ENCODE data around the gene RPS15A. TPM values are rescaled to one million over a fixed set of nuclear protein-coding genes. Genes with fewer than 3 reads are reported as not detected.

The RPS15A gene
- total RNA-seq, 1 donor from 2014 or later: 2,276 TPM

DNA sequence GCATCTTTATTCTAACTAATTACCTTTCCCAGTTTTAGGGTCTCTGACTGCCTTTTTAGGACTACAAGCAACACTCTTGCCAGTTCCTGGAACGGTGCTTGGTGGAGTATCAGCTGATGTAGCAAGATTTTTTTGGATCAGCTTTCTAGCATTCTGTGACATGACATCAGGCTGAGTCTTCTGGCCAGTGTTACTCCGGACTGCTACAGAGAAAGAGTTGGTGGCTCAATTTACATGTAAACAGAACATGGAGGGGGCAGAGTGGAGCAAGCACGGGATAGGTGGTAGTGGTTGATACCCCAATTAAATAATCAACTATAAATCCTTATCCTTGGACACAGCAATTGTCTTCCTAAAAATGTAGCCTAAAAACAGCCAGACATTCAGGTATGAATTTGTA lies 21.8 kb upstream of the RPS15A start:
- Histone ChIP-seq H3K27me3 (ENCODE audit: control insufficient read depth in 3 of 3, insufficient read depth in 3 of 3, low read length in 3 of 3) (no peaks in the 10 kb centered on the region), H3K27ac (ENCODE audit: low read depth, low read length) (peak overlapping the region; percentile 68), H3K4me1 (ENCODE audit: control insufficient read depth in 3 of 3, insufficient read depth in 3 of 3, low read length in 3 of 3) (peaks cover 7 to 16% (median 11%) of the 10 kb centered on the region in 3 donors), H3K9ac (ENCODE audit: low read depth in 1 of 3, low read length in 3 of 3) (peak overlapping the region in 1 of 3 donors; percentile 40), H3K36me3 (ENCODE audit: control insufficient read depth in 3 of 3, insufficient read depth in 3 of 3, low read length in 3 of 3) (peaks cover 32 to 58% (median 52%) of the 10 kb centered on the region in 3 donors), H3K4me3 (ENCODE audit: low read length in 3 of 3) (no peak overlapping the region), H3K9me3 (ENCODE audit: control insufficient read depth in 3 of 3, low read length in 3 of 3) (no peaks in the 10 kb centered on the region)

GRCh38 chr16:18809165-18809564 lies 19.0 kb upstream of the RPS15A start:
- peaks cover 8 to 19% (median 18%) of the 10 kb centered on the region in 3 donors for H3K4me1 ChIP-seq (ENCODE audit: control insufficient read depth in 3 of 3, insufficient read depth in 3 of 3, low read length in 3 of 3)
- H3K9ac ChIP-seq (ENCODE audit: low read depth in 1 of 3, low read length in 3 of 3): no peak overlapping the region
- H3K27me3 ChIP-seq (ENCODE audit: control insufficient read depth in 3 of 3, insufficient read depth in 3 of 3, low read length in 3 of 3): no peaks in the 10 kb centered on the region
- no peak overlapping the region for H3K4me3 ChIP-seq (ENCODE audit: low read length in 3 of 3)
- H3K9me3 ChIP-seq (ENCODE audit: control insufficient read depth in 3 of 3, low read length in 3 of 3): no peaks in the 10 kb centered on the region
- no peak overlapping the region for H3K27ac ChIP-seq (ENCODE audit: low read depth, low read length)
- peaks cover 28 to 46% (median 44%) of the 10 kb centered on the region in 3 donors for H3K36me3 ChIP-seq (ENCODE audit: control insufficient read depth in 3 of 3, insufficient read depth in 3 of 3, low read length in 3 of 3)

DNA sequence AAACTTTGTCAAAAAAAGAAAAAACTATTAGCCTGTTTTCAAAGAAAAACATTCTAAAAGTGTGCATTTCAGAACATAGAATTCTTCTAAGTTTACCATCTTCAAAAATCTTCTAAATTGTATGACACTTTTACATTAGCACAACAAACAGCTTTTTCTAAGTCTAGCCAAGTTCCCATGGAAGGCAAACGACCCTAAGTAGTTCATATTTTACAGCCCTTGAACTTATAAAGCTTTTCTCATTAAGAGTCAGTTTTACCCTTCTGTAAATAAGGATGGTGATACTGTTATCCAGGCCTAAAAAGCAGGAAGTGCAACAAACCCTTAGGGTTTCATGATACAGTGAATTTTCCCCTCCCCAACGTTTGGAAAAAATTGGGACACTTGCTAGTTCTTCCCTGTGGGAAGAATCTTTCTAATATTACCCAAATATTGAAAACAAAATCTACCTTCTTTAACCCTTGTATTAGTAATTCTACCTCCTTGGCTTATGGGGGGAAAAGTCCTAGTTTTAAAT lies 15.2 kb upstream of the RPS15A start:
- Histone ChIP-seq H3K27me3 (ENCODE audit: control insufficient read depth in 3 of 3, insufficient read depth in 3 of 3, low read length in 3 of 3) (no peaks in the 10 kb centered on the region), H3K9me3 (ENCODE audit: control insufficient read depth in 3 of 3, low read length in 3 of 3) (no peaks in the 10 kb centered on the region), H3K9ac (ENCODE audit: low read depth in 1 of 3, low read length in 3 of 3) (peak overlapping the region in 1 of 3 donors; percentile 13), H3K4me1 (ENCODE audit: control insufficient read depth in 3 of 3, insufficient read depth in 3 of 3, low read length in 3 of 3) (peaks cover 8 to 19% (median 18%) of the 10 kb centered on the region in 3 donors), H3K27ac (ENCODE audit: low read depth, low read length) (peak overlapping the region; percentile 79), H3K36me3 (ENCODE audit: control insufficient read depth in 3 of 3, insufficient read depth in 3 of 3, low read length in 3 of 3) (peaks cover 11 to 26% (median 25%) of the 10 kb centered on the region in 3 donors), H3K4me3 (ENCODE audit: low read length in 3 of 3) (no peak overlapping the region)

DNA sequence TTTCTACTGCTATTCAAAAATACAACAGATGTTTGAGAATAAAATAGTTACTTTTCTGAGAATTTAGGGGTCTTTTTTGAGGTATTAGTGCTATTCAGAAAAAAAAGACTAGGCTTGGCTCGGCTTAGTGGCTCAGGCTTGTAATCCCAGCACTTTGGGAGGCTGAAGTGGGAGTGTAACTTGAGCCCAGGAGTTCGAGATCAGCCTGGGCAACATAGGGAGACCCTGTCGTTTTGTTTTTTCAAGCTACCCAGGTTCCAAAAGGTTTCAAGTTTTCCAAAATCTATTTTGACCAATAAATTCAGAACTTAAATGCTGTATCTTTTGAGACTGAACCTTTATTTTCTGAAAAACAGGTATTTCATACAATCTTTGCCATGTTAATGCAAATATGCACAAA lies 14.4 kb upstream of the RPS15A start:
- Histone ChIP-seq H3K9ac (ENCODE audit: low read depth in 1 of 3, low read length in 3 of 3) (peak overlapping the region in 1 of 3 donors; percentile 33), H3K36me3 (ENCODE audit: control insufficient read depth in 3 of 3, insufficient read depth in 3 of 3, low read length in 3 of 3) (peaks cover 10 to 21% (median 20%) of the 10 kb centered on the region in 3 donors), H3K4me3 (ENCODE audit: low read length in 3 of 3) (no peak overlapping the region), H3K27ac (ENCODE audit: low read depth, low read length) (peak overlapping the region; percentile 79), H3K4me1 (ENCODE audit: control insufficient read depth in 3 of 3, insufficient read depth in 3 of 3, low read length in 3 of 3) (peaks cover 15 to 27% (median 26%) of the 10 kb centered on the region in 3 donors), H3K27me3 (ENCODE audit: control insufficient read depth in 3 of 3, insufficient read depth in 3 of 3, low read length in 3 of 3) (no peaks in the 10 kb centered on the region), H3K9me3 (ENCODE audit: control insufficient read depth in 3 of 3, low read length in 3 of 3) (no peaks in the 10 kb centered on the region)

- Histone ChIP-seq H3K9me3 (ENCODE audit: control insufficient read depth in 3 of 3, low read length in 3 of 3) (no peaks in the 10 kb centered on the region), H3K4me1 (ENCODE audit: control insufficient read depth in 3 of 3, insufficient read depth in 3 of 3, low read length in 3 of 3) (peaks cover 17 to 28% (median 28%) of the 10 kb centered on the region in 3 donors), H3K4me3 (ENCODE audit: low read length in 3 of 3) (no peak overlapping the region), H3K36me3 (ENCODE audit: control insufficient read depth in 3 of 3, insufficient read depth in 3 of 3, low read length in 3 of 3) (peaks cover 3 to 14% (median 13%) of the 10 kb centered on the region in 3 donors), H3K27ac (ENCODE audit: low read depth, low read length) (peak overlapping the region; percentile 79), H3K27me3 (ENCODE audit: control insufficient read depth in 3 of 3, insufficient read depth in 3 of 3, low read length in 3 of 3) (no peaks in the 10 kb centered on the region), H3K9ac (ENCODE audit: low read depth in 1 of 3, low read length in 3 of 3) (peak overlapping the region; percentile 30 to 48 (median 33))
These were observed 13.7 kb upstream of the RPS15A start for GRCh38 chr16:18803569-18804462.

GRCh38 chr16:18802767-18803343 lies 12.7 kb upstream of the RPS15A start:
- H3K4me1 ChIP-seq (ENCODE audit: control insufficient read depth in 3 of 3, insufficient read depth in 3 of 3, low read length in 3 of 3): peaks cover 20 to 32% (median 28%) of the 10 kb centered on the region in 3 donors
- H3K27ac ChIP-seq (ENCODE audit: low read depth, low read length): peak overlapping the region; percentile 79
- peak overlapping the region in 2 of 3 donors; percentile 33 to 48 for H3K9ac ChIP-seq (ENCODE audit: low read depth in 1 of 3, low read length in 3 of 3)

GRCh38 chr16:18801145-18801972 lies 11.2 kb upstream of the RPS15A start, which contains the start of gene ARL6IP1:
TSS of gene ARL6IP1 (minus strand) at chr16:18801549. CDS start at chr16:18801466, 83 bp downstream.
- Histone ChIP-seq H3K27ac (ENCODE audit: low read depth, low read length) (peak within 1 kb of the TSS; percentile 86), H3K4me3 (ENCODE audit: low read length in 3 of 3) (peak within 1 kb of the TSS; percentile 94 to 95 (median 95)), H3K36me3 (ENCODE audit: control insufficient read depth in 3 of 3, insufficient read depth in 3 of 3, low read length in 3 of 3) (peaks cover 2 to 10% (median 4%) of the 10 kb centered on the region in 3 donors), H3K9ac (ENCODE audit: low read depth in 1 of 3, low read length in 3 of 3) (peak within 1 kb of the TSS; percentile 94 to 95 (median 95)), H3K27me3 (ENCODE audit: control insufficient read depth in 3 of 3, insufficient read depth in 3 of 3, low read length in 3 of 3) (no peaks in the 10 kb centered on the region), H3K4me1 (ENCODE audit: control insufficient read depth in 3 of 3, insufficient read depth in 3 of 3, low read length in 3 of 3) (peaks cover 20 to 32% (median 28%) of the 10 kb centered on the region in 3 donors), H3K9me3 (ENCODE audit: control insufficient read depth in 3 of 3, low read length in 3 of 3) (no peaks in the 10 kb centered on the region)

More at GRCh38 chr16:18802767-18803343, 12.7 kb upstream of the RPS15A start:
- peaks cover 0 to 7% (median 7%) of the 10 kb centered on the region in 3 donors for H3K36me3 ChIP-seq (ENCODE audit: control insufficient read depth in 3 of 3, insufficient read depth in 3 of 3, low read length in 3 of 3)
- H3K4me3 ChIP-seq (ENCODE audit: low read length in 3 of 3): peak overlapping the region in 1 of 3 donors; percentile 41
- H3K27me3 ChIP-seq (ENCODE audit: control insufficient read depth in 3 of 3, insufficient read depth in 3 of 3, low read length in 3 of 3): no peaks in the 10 kb centered on the region
- no peaks in the 10 kb centered on the region for H3K9me3 ChIP-seq (ENCODE audit: control insufficient read depth in 3 of 3, low read length in 3 of 3)

DNA sequence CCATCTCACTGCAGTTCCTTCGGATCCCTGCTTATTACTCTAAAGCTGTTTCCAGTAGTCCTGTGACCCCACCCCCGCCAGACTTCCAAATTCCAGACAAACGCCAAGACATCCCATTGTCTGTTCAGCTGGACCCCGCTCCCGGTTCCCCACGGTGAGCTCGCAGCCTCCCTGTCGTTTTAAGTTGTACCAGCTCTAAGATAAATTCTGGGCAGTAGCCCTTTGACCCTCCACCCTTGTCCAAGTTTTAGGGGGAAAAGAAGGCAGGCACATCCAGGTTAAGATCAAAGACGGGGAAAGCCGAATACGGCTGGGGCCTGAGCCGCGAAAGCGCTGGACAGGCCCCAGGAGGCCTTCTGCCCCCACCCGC lies 10.6 kb upstream of the RPS15A start:
- Histone ChIP-seq H3K9ac (ENCODE audit: low read depth in 1 of 3, low read length in 3 of 3) (peak overlapping the region; percentile 93 to 95 (median 95)), H3K27ac (ENCODE audit: low read depth, low read length) (peak overlapping the region; percentile 86), H3K27me3 (ENCODE audit: control insufficient read depth in 3 of 3, insufficient read depth in 3 of 3, low read length in 3 of 3) (no peaks in the 10 kb centered on the region), H3K4me1 (ENCODE audit: control insufficient read depth in 3 of 3, insufficient read depth in 3 of 3, low read length in 3 of 3) (peaks cover 20 to 32% (median 28%) of the 10 kb centered on the region in 3 donors), H3K4me3 (ENCODE audit: low read length in 3 of 3) (peak overlapping the region; percentile 94 to 95 (median 95)), H3K9me3 (ENCODE audit: control insufficient read depth in 3 of 3, low read length in 3 of 3) (no peaks in the 10 kb centered on the region), H3K36me3 (ENCODE audit: control insufficient read depth in 3 of 3, insufficient read depth in 3 of 3, low read length in 3 of 3) (peaks cover 2 to 13% (median 8%) of the 10 kb centered on the region in 3 donors)

- H3K36me3 ChIP-seq (ENCODE audit: control insufficient read depth in 3 of 3, insufficient read depth in 3 of 3, low read length in 3 of 3): peaks cover 2 to 18% (median 11%) of the 10 kb centered on the region in 3 donors
- H3K9me3 ChIP-seq (ENCODE audit: control insufficient read depth in 3 of 3, low read length in 3 of 3): no peaks in the 10 kb centered on the region
- H3K4me1 ChIP-seq (ENCODE audit: control insufficient read depth in 3 of 3, insufficient read depth in 3 of 3, low read length in 3 of 3): peaks cover 20 to 32% (median 28%) of the 10 kb centered on the region in 3 donors
- peak overlapping the region; percentile 94 to 95 (median 95) for H3K4me3 ChIP-seq (ENCODE audit: low read length in 3 of 3)
- peak overlapping the region; percentile 93 to 95 (median 95) for H3K9ac ChIP-seq (ENCODE audit: low read depth in 1 of 3, low read length in 3 of 3)
- H3K27ac ChIP-seq (ENCODE audit: low read depth, low read length): peak overlapping the region; percentile 86
- no peaks in the 10 kb centered on the region for H3K27me3 ChIP-seq (ENCODE audit: control insufficient read depth in 3 of 3, insufficient read depth in 3 of 3, low read length in 3 of 3)
These were observed 10.2 kb upstream of the RPS15A start for GRCh38 chr16:18800293-18800692.

Measured in skeletal muscle tissue (tissue), 4 donors.